HTERT RPE-1 (cell line): Measurements from ENCODE around the gene PLCL1.

ENCODE experiments used
- in situ Hi-C: fragments of 300-500 bp; cut with MboI; formaldehyde crosslinking; loops from 4 replicates; pipeline ENCODE4 v1.14.3; 2020; ENCODE audit warnings: low sequenced_read_pairs

Gene PLCL1

GRCh38 chr2:198044777-198045176, 240.4 kb downstream of the PLCL1 start:
- in situ Hi-C loops = no loop called here

DNA sequence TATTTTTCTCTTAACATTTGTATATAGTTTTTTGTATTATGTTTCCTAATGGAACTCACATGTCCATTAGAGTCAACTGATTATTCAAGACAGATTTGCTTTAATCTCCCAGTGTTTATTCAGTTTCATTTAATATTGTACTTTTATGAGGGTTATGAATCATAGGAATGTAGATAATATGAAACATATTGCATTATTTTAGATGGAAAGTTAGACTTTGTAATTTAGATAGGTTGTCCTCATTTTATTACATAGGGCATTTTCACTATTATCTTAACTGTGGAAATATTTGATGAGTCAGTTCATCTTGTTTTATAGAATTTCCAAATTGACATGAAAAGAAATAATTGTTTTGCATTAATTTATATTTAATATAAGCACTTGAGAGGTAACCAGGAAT, 240.8 kb downstream of the PLCL1 start:
- in situ Hi-C loops = no loop called here

DNA sequence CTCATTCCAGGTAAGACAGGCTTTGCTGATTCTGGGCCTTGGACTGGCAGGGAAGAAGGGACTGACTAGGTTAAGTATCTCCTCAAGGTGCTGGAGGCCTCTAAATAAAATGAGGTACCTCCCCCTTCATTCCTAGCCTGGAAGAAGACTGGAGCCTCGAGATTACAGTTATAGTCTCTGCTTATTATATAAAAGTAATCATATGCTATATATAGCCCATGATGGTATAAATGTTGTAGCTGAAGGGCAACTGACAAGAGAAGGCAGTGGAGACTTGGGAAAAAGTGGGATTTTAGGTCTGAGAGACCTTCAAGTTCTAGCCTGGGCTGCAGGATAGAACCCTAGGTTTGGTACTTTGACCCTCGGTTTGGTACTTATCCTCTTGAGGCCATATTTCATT, 248.3 kb downstream of the PLCL1 start:
- in situ Hi-C loops = no loop called here

DNA sequence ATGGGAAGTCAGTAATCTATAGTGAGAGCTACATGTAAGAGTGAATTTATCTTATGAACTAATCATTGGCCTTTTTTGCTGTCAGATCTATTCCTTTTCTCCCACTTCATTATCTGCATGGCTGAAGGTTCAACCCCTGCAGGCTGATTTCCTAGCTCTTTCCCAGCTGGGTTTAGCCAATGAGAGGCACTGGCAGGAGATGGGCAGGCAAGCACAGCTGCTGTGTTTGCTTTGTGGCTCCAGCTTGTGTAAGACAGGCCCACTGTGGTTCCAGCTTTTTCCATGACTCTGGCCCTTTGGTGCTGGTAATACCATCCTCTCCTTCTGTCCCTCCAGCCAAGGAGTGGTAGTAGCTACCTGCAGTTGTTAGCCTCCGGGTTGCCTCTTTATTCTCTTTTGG, 248.8 kb downstream of the PLCL1 start:
- in situ Hi-C loops = no loop called here

DNA sequence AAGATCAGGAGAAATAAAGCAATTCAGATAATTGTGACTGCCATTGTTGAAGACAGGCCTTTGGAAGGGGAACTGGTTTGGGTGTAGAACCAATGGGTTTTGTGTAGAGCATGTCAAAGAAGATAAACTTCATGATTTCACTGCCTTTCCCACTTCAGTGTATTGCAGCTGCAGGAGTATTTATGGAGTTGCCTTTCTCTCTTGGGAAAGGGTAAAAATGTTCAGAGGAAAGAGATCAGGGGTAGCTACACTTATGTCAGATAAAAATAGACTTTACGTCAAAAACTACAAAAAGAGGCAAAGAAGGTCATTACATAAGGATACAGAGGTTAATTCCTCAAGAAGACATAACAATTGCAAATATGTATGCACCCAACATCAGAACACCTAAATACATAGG, 249.4 kb downstream of the PLCL1 start:
- in situ Hi-C loops = no loop called here

- in situ Hi-C loops = no loop called here
Observed at GRCh38 chr2:198054299-198054698, 249.9 kb downstream of the PLCL1 start.

GRCh38 chr2:198055716-198056115, 251.3 kb downstream of the PLCL1 start:
- in situ Hi-C loops = no loop called here

DNA sequence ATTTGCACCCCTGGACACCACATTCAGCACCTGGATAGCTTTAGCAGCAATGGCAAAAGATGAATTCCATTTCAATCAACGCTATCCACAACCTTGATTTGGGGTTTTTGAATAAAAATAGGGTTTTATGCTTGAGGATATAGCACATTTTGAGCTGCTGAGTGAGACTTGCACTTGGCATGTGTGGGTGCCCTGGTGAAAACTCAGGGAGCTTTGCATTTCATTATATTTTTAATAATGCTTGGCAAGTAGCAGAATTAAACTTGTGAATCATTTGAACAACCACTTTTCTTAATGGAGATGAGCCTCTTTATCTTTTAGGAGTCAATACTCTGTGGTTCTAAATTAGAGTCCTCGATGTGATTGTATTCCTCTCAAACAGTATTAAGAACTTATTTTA, 252.4 kb downstream of the PLCL1 start:
- in situ Hi-C loops = no loop called here

DNA sequence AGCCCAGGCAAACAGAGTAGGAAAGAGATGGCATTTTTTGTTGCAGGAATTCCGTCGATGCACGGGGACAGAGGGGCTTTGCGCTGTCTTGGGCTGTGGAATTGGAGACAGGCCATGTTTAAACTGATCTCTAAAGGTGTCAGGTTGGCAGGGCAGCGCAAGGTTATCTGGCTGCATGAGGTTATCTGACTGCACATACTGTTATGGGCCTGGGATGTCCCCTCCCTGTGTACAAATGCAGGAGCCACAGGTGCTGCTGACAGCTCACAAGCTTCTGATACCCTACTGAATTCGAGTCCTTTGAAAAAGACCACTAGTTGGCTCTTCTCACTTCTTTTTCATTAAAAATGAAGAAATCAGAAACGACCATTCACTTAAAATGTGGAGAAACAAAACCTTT, 255.4 kb downstream of the PLCL1 start:
- in situ Hi-C loops = no loop called here

- in situ Hi-C loops = no loop called here
Observed at GRCh38 chr2:198060277-198060676, 255.9 kb downstream of the PLCL1 start.

GRCh38 chr2:198062826-198063225, 258.4 kb downstream of the PLCL1 start:
- in situ Hi-C loops = no loop called here

- in situ Hi-C loops = no loop called here
Observed at GRCh38 chr2:198063242-198063641, 258.8 kb downstream of the PLCL1 start.

GRCh38 chr2:198065322-198065721, 260.9 kb downstream of the PLCL1 start:
- in situ Hi-C loops = no loop called here

DNA sequence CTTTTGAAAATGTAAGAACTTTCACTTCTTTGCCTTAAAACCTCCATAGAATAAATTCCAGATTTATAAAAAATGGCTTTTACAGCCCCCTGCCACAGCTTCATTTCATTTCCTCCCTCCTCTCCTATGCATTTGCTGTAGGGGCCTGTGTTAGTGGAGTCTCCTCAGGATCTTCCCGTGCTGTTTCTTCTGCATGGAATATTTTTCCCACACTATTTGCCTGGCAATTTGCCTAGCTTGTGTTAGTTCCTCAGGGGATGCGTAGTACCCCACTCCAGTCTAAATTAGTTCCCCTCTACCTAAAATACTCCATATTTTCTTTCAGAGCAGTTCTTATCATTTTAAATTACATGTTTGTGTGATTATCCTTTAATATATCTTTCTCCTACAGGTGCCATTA, 262.2 kb downstream of the PLCL1 start:
- in situ Hi-C loops = no loop called here

GRCh38 chr2:198072655-198073054, 268.3 kb downstream of the PLCL1 start:
- in situ Hi-C loops = no loop called here

- in situ Hi-C loops = no loop called here
Observed at GRCh38 chr2:198073253-198073652, 268.9 kb downstream of the PLCL1 start.

DNA sequence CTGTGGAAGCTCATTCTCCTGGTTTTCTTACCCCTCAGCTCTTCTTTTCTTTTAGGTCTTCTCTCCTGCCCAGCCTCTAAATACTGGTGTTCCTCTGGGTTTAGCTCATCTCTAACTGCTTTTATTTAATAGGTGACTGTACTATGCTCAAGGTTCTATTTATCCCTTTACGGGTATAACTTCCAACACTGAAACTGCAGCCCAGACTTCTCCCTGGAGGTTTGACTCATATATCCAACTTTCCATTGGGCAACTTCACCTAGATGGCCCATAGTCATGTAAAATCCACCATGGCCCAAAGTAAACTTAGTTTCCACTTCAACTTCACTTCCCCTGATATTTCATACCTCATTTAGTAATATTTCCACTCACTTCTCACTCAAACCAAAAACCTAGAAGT, 273.1 kb downstream of the PLCL1 start:
- in situ Hi-C loops = no loop called here

- in situ Hi-C loops = no loop called here
Observed at GRCh38 chr2:198080879-198081765, 276.7 kb downstream of the PLCL1 start.

DNA sequence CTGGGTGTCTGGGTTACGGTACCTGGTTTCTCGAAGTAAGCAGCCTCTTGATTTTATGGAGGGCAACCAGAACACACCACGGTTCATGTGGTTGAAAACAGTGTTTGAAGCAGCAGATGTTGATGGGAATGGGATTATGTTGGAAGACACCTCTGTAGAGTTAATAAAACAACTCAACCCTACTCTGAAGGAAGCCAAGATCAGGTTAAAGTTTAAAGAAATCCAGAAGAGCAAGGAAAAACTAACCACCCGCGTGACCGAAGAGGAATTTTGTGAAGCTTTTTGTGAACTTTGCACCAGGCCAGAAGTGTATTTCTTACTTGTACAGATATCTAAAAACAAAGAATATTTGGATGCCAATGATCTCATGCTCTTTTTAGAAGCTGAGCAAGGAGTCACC, 279.8 kb downstream of the PLCL1 start:
- in situ Hi-C loops = no loop called here

- in situ Hi-C loops = no loop called here
Observed at GRCh38 chr2:198096002-198096401, 291.6 kb downstream of the PLCL1 start.

DNA sequence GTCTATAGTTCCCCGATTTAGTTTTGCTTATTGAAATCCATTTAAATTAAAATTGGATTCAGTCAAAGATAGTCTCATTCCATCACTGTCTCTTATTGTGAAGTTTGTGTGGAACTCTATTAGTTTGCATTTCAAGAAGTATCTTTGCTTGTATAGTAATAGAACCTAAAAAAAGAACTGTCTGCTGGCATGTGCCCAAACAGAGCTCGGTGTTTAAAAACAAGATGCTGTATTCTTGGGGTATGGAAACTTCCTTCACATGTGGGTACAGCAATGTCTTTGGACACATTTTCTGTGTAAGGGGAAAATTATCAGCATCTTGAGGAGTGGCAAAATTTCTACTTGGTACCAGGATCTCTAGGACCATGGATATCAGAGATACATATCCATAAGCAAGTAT, 292.6 kb downstream of the PLCL1 start:
- in situ Hi-C loops = no loop called here

- in situ Hi-C loops = no loop called here
Observed at GRCh38 chr2:198097630-198098029, 293.2 kb downstream of the PLCL1 start.

DNA sequence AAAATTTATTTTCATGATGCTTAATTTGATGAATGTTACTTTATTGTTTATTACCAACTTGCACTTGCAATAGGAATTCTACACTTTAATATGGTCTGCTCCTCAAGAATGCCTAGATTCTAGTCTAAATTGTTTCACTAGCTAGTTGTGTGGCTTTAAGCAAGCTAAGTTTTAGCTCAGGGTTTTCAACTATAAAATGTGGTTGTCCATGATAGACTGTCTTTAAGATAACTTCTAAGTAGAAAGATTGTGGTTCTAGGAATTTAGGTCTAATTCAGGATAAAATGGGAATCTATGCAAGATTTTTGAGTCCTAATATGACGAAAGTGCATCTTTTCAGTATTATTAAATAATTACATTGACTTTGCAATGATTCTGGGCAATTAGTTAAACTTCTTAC, 294.0 kb downstream of the PLCL1 start:
- in situ Hi-C loops = no loop called here
